GM12878 (cell line): Measurements from ENCODE around the gene BTK. TPM values are rescaled to one million over a fixed set of nuclear protein-coding genes. Genes with fewer than 3 reads are reported as not detected.
A peak's percentile ranks its signal among the peaks of the same experiment; 100 is the strongest.

ENCODE experiments used
- ATAC-seq: fragments of 200-7000 bp; cut with Tn5 transposase; 3 replicates; pipeline ENCODE4 v1.9.1; 2020; ENCODE audit warnings: mild to moderate bottlenecking, moderate library complexity
- BruUV-seq: library from RNA; stranded (reverse); fragments of 400-500 nt; replicated peaks from 2 replicates; lab custom pipeline; 2021; lab: Mats Ljungman, UMichigan
- CTCF ChIA-PET: fragments of 300-600 bp; sonication (Branson Sonifier 250); formaldehyde crosslinking; extraction: SDS; loops from one replicate; lab custom pipeline; 2021; ENCODE audit warnings: inconsistent platforms; lab: Yijun Ruan, JAX
- POLR2A ChIA-PET: fragments of 350-600 bp; formaldehyde crosslinking; extraction: SDS; loops from one replicate; lab custom pipeline; 2021; ENCODE audit warnings: inconsistent platforms; lab: Charles Lee
- RAD21 ChIA-PET: fragments of 300-600 bp; sonication (Branson Sonifier 250); formaldehyde crosslinking; loops from one replicate; lab custom pipeline; 2023; ENCODE audit warnings: antibody characterized with exemption; ENCODE audit not compliant: unreplicated experiment; lab: Charles Lee
- SMC1A ChIA-PET: fragments of 300-600 bp; sonication (Branson Sonifier 250); formaldehyde crosslinking; loops from one replicate; lab custom pipeline; 2023; ENCODE audit not compliant: unreplicated experiment, uncharacterized antibody; lab: Charles Lee
- DNase-seq: peaks from one replicate; pipeline ENCODE4 v3.0.0-alpha.2; 2011; ENCODE audit warnings: low read depth, low spot score
- FAIRE-seq: peaks from 3 replicates; lab custom pipeline; 2011; peaks lifted over from hg19 to GRCh38; lab: Jason Lieb, UNC
- H2AFZ ChIP-seq: 2 replicates; pipeline ENCODE4 v1.6.0; 2011; ENCODE audit warnings: low read depth, low read length, control low read depth; ENCODE audit not compliant: control insufficient read depth
- H3K27ac ChIP-seq: 2 replicates; pipeline ENCODE4 v1.5.1; 2011; ENCODE audit warnings: control low read depth; ENCODE audit not compliant: control insufficient read depth, insufficient read depth
- H3K27me3 ChIP-seq, 2 experiments: replicated peaks in 1 of 2; 2 replicates each; pipeline versions ENCODE4 v1.6.0 to v1.6.1; 2011; ENCODE audit warnings: low read length in 1 of 2; ENCODE audit not compliant: control insufficient read depth in 2 of 2, insufficient read depth in 2 of 2
- H3K36me3 ChIP-seq, 2 experiments: 2 replicates each; pipeline ENCODE4 v1.5.1; 2011; ENCODE audit warnings: low read length in 1 of 2; ENCODE audit not compliant: control insufficient read depth in 2 of 2, insufficient read depth in 2 of 2
- H3K4me1 ChIP-seq: 2 replicates; pipeline ENCODE4 v1.6.1; 2011; ENCODE audit warnings: mild to moderate bottlenecking, low read length, moderate library complexity, mixed read lengths; ENCODE audit not compliant: control insufficient read depth, insufficient read depth
- H3K4me2 ChIP-seq: 2 replicates; pipeline ENCODE4 v1.6.0; 2011; ENCODE audit warnings: control low read depth; ENCODE audit not compliant: control insufficient read depth, insufficient read depth
- H3K4me3 ChIP-seq: fragments of 200-600 bp; sonication (generic); 2 replicates; pipeline ENCODE4 v1.5.1; 2016
- H3K79me2 ChIP-seq: 2 replicates; pipeline ENCODE4 v1.6.0; 2011; ENCODE audit warnings: low read length; ENCODE audit not compliant: control insufficient read depth, insufficient read depth
- H3K9ac ChIP-seq: 2 replicates; pipeline ENCODE4 v1.8.0; 2011; ENCODE audit warnings: low read length, control low read depth, mixed read lengths; ENCODE audit not compliant: control insufficient read depth, insufficient read depth
- H3K9me3 ChIP-seq: replicated peaks from 3 replicates; pipeline ENCODE4 v1.5.1; 2011; ENCODE audit warnings: mild to moderate bottlenecking, low read length; ENCODE audit not compliant: control insufficient read depth, insufficient read depth
- H4K20me1 ChIP-seq: 2 replicates; pipeline ENCODE4 v1.6.0; 2011; ENCODE audit not compliant: control insufficient read depth, insufficient read depth
- ASH2L ChIP-seq: fragments of 300-600, 200-600 bp; sonication (generic); IDR thresholded peaks from 2 replicates; pipeline ENCODE4 v1.6.1; 2017; ENCODE audit warnings: low read depth, mild to moderate bottlenecking, borderline replicate concordance
- CEBPB ChIP-seq, 2 experiments: fragments of 150-350 bp in 1 of 2; IDR thresholded peaks; 2 replicates each; pipeline ENCODE4 v1.6.1; 2012 to 2014; ENCODE audit warnings: low read depth in 2 of 2, low read length in 2 of 2, borderline replicate concordance in 1 of 2, inconsistent platforms in 1 of 2
- CHD4 ChIP-seq: fragments of 200-600 bp; sonication (generic); IDR thresholded peaks from 2 replicates; pipeline ENCODE4 v1.6.1; 2016; ENCODE audit warnings: mild to moderate bottlenecking
- GATAD2B ChIP-seq: fragments of 450-650 bp; conservative IDR thresholded peaks from 2 replicates; pipeline ENCODE4 v1.6.1; 2017; ENCODE audit warnings: low read depth, mild to moderate bottlenecking, moderate library complexity
- LARP7 ChIP-seq: fragments of 450-650 bp; IDR thresholded peaks from 2 replicates; pipeline ENCODE4 v1.6.1; 2017; ENCODE audit warnings: mild to moderate bottlenecking
- MTA3 ChIP-seq: IDR thresholded peaks from 2 replicates; pipeline ENCODE4 v1.6.1; 2012; ENCODE audit warnings: low read length, inconsistent platforms, borderline replicate concordance
- NFYB ChIP-seq: IDR thresholded peaks from 2 replicates; pipeline ENCODE4 v1.6.1; 2011; ENCODE audit warnings: low read depth, mild to moderate bottlenecking, low read length, improper control_type of control experiment, moderate library complexity; ENCODE audit not compliant: insufficient read depth
- RAD21 ChIP-seq: IDR thresholded peaks from 2 replicates; pipeline ENCODE4 v1.6.1; 2011; ENCODE audit warnings: mild to moderate bottlenecking, low read depth, low read length, moderate library complexity; ENCODE audit not compliant: insufficient read depth
- RELA ChIP-seq: fragments of 450-650 bp; IDR thresholded peaks from 2 replicates; pipeline ENCODE4 v1.8.0; 2014; ENCODE audit warnings: borderline replicate concordance; ENCODE audit not compliant: partially characterized antibody
- TCF3 ChIP-seq: IDR thresholded peaks from 2 replicates; pipeline ENCODE4 v1.6.1; 2012; ENCODE audit warnings: low read depth, mild to moderate bottlenecking, low read length, borderline replicate concordance; ENCODE audit not compliant: insufficient read depth
- ZZZ3 ChIP-seq: IDR thresholded peaks from 2 replicates; pipeline ENCODE4 v1.6.1; 2011; ENCODE audit warnings: low read depth; ENCODE audit not compliant: control insufficient read depth, insufficient read length
- WGBS: methylation state at CpG from one replicate; pipeline ENCODE4 v1.1.6; 2016; ENCODE audit warnings: low lambda C conversion rate; ENCODE audit not compliant: insufficient replicate concordance, insufficient coverage; ENCODE audit errors: missing lambda C conversion rate; 5-methylcytosine and 5-hydroxymethylcytosine counted together
- in situ Hi-C: fragments of 300-500 bp; cut with MboI; formaldehyde crosslinking; loops from 9 replicates; pipeline ENCODE4 v1.14.3; 2018; ENCODE audit warnings: mixed read lengths
- intact Hi-C: fragments of 100-400 bp; cut with micrococcal nuclease; formaldehyde crosslinking; loops from one replicate; pipeline ENCODE4 v1.14.2; 2022; ENCODE audit not compliant: unreplicated experiment
- polyA plus RNA-seq, 11 experiments: library from polyadenylated mRNA; depleted of rRNA in 4 of 11; unstranded in 6 of 11; stranded (reverse) in 5 of 11; fragments of >200 nt; fragmentation: Nextera tagmentation in 4 of 11; fragmentation: Illumina TruSeq in 1 of 11; extraction: Ambion mirVana in 4 of 11; extraction: Trizol in 1 of 11; gene quantifications; 1 replicate in 1 of 11; 2 replicates in 10 of 11; pipeline versions ENCODE4 v1.2.1 to v1.2.3, GENCODE V29; 2011 to 2016; ENCODE audit warnings: inconsistent platforms in 2 of 11, missing spikeins in 2 of 11, low read depth in 1 of 11
- total RNA-seq, 4 experiments: library from RNA; depleted of rRNA in 3 of 4; stranded (reverse); fragments of >200 nt in 3 of 4; fragmentation: Illumina TruSeq in 1 of 4; extraction: Trizol in 1 of 4; gene quantifications; 2 replicates each; pipeline versions ENCODE4 v1.2.1 to v1.2.3, GENCODE V29; 2013 to 2021
- TF ChIP-seq, protein P1 (sequence below): fragments of 450-650 bp; IDR thresholded peaks from 2 replicates; pipeline ENCODE4 v1.6.1; 2018; ENCODE audit warnings: borderline replicate concordance, mild to moderate bottlenecking; ENCODE audit not compliant: partially characterized antibody

BTK gene
- total and polyA plus RNA-seq, 10 of the 15 experiments (the other 5 are each of a cell fraction or from before 2014, with no cell fraction given): 24.0 to 154 (median 88.9) TPM

DNA sequence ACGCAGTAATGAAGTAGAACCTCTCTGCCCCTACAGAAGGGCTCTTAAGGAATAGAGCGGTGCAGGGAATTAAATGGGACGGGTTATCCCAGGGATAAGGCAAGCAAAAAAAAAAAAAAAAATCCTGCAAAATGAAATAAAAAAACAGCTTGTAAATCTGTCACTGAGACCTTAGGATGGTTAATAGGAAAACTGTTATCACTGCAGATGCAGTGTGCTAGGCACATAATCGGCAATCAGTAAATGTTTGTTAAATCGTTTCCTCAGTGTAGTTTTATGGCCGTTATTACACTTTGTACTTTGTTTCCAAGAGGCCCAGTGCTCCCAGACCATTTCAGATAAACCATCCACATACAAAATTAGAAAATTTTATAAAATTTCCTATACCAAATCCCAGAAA is 23.1 kb upstream of the BTK start:
- Histone ChIP-seq H3K9me3 (no peaks in the 10 kb centered on the region; the same call in 2 of the 3 replicates), H2AFZ (no peak overlapping the region), H3K27me3 (no peaks in the 10 kb centered on the region), H4K20me1 (no peaks in the 10 kb centered on the region), H3K36me3 (peaks cover 0 to 4% of the 10 kb centered on the region in 2 experiments; a peak in 1 of 4 replicates), H3K27ac (peak overlapping the region; percentile 92), H3K9ac (peak overlapping the region; percentile 84), H3K4me3 (peak overlapping the region; percentile 75), H3K4me1 (peaks cover 12% of the 10 kb centered on the region), H3K79me2 (peaks cover 57% of the 10 kb centered on the region), H3K4me2 (peak overlapping the region; percentile 28; the same call in 1 of the 2 replicates)
- intact Hi-C loops: loop anchor here (2.0 kb wide), 1 partner anchor 18 kb away; the partner anchor contains the start of gene RPL36A
- WGBS: 37% methylated on average over 6 of the region's 6 CpGs
- DNase-seq (no peak), FAIRE-seq (no peak), ATAC-seq (no peak)
- TF ChIP-seq MTA3 (no peak), CHD4 (no peak), NFYB (no peak), CEBPB (IDR thresholded peaks at IDR 0.05; ENCODE audit: borderline replicate concordance in 1 of 2, low read depth in 2 of 2, low read length in 2 of 2) (no peak), RELA (no peak), LARP7 (no peak), RAD21 (no peak), ZZZ3 (no peak), ASH2L (no peak), GATAD2B (no peak), TCF3 (no peak)
- TF ChIP-seq, protein P1, sequence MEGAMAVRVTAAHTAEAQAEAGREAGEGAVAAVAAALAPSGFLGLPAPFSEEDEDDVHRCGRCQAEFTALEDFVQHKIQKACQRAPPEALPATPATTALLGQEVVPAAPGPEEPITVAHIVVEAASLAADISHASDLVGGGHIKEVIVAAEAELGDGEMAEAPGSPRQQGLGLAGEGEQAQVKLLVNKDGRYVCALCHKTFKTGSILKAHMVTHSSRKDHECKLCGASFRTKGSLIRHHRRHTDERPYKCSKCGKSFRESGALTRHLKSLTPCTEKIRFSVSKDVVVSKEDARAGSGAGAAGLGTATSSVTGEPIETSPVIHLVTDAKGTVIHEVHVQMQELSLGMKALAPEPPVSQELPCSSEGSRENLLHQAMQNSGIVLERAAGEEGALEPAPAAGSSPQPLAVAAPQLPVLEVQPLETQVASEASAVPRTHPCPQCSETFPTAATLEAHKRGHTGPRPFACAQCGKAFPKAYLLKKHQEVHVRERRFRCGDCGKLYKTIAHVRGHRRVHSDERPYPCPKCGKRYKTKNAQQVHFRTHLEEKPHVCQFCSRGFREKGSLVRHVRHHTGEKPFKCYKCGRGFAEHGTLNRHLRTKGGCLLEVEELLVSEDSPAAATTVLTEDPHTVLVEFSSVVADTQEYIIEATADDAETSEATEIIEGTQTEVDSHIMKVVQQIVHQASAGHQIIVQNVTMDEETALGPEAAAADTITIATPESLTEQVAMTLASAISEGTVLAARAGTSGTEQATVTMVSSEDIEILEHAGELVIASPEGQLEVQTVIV: no peak
- ChIA-PET POLR2A (interaction anchor here (0.6 kb wide), 1 partner anchor 45 kb away, joined by 3 read pairs; no protein-coding TSS in a partner anchor), SMC1A (no interaction called here), CTCF (no interaction called here), RAD21 (no interaction called here)
- BruUV-seq: no TSS peak
- in situ Hi-C loops: no loop called here
